ENCODE data around the gene KCNF1.

DNA sequence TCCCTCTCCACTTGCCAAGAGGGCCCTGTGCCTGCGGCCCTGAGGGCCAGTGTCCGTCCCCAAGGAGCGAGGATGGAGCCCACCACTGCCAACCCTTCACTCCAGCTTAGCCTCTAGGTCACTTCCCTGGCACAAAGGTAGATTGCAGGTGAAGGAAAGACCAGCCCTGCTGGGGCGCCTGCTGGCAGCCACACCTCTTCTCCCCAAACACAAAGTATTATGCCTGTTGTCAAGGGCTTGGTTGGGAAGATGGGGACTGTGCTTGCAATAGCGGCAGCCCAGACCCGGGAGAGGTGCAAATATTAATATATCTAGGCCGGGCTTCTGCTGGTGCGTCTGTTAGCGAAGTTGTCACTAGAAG lies 7.7 kb downstream of the KCNF1 start:
- TF ChIP-seq, protein P1, sequence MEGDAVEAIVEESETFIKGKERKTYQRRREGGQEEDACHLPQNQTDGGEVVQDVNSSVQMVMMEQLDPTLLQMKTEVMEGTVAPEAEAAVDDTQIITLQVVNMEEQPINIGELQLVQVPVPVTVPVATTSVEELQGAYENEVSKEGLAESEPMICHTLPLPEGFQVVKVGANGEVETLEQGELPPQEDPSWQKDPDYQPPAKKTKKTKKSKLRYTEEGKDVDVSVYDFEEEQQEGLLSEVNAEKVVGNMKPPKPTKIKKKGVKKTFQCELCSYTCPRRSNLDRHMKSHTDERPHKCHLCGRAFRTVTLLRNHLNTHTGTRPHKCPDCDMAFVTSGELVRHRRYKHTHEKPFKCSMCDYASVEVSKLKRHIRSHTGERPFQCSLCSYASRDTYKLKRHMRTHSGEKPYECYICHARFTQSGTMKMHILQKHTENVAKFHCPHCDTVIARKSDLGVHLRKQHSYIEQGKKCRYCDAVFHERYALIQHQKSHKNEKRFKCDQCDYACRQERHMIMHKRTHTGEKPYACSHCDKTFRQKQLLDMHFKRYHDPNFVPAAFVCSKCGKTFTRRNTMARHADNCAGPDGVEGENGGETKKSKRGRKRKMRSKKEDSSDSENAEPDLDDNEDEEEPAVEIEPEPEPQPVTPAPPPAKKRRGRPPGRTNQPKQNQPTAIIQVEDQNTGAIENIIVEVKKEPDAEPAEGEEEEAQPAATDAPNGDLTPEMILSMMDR (IDR thresholded peaks at IDR 0.05): no peak
- TF ChIP-seq POLR2A (IDR thresholded peaks at IDR 0.05): no peak
